ENCODE results near the gene COX6A1. TPM values are rescaled to one million over a fixed set of nuclear protein-coding genes. Genes with fewer than 3 reads are reported as not detected.

The COX6A1 gene
- total and polyA plus RNA-seq, 2 donors (not counting 1 experiment from before 2014, with no cell fraction given) = 137 to 484 TPM

- Histone ChIP-seq H3K27me3 (replicated peaks in 1 of 4; ENCODE audit: control extremely low read depth in 1 of 4, control insufficient read depth in 3 of 4, insufficient read depth in 4 of 4, low read length in 3 of 4) (no peaks in the 10 kb centered on the region), H3K4me1 (ENCODE audit: control insufficient read depth in 2 of 2, insufficient read depth in 2 of 2, low read length in 2 of 2) (no peaks in the 10 kb centered on the region), H3K36me3 (replicated peaks in 1 of 2; ENCODE audit: control extremely low read depth in 1 of 2, control insufficient read depth in 1 of 2, extremely low read depth in 1 of 2, insufficient read depth in 2 of 2, low read length in 1 of 2) (no peaks in the 10 kb centered on the region), H3K9me3 (ENCODE audit: control extremely low read depth in 1 of 3, control insufficient read depth in 2 of 3, insufficient read depth in 1 of 3, low read length in 2 of 3) (no peaks in the 10 kb centered on the region), H3K79me2 (ENCODE audit: control insufficient read depth, insufficient read depth, low read length) (no peaks in the 10 kb centered on the region), H3K4me2 (replicated peaks; ENCODE audit: low read depth, low read length, poor library complexity, severe bottlenecking) (no peak overlapping the region), H2AFZ (ENCODE audit: insufficient read depth, low read depth, low read length, poor library complexity, severe bottlenecking) (no peak overlapping the region), H4K20me1 (ENCODE audit: control insufficient read depth, insufficient read depth, low read length, poor library complexity, severe bottlenecking) (no peaks in the 10 kb centered on the region), H3K4me3 (ENCODE audit: control extremely low read depth in 1 of 5, extremely low read depth in 1 of 5, insufficient read depth in 1 of 5, low read depth in 2 of 5, low read length in 4 of 5) (no peak overlapping the region), H3K27ac (ENCODE audit: low read length in 2 of 2) (no peak overlapping the region), H3K9ac (ENCODE audit: low read length) (no peak overlapping the region)
- H3K9me3 Mint-ChIP-seq (ENCODE audit: insufficient read depth) = no peaks in the 10 kb centered on the region
- peaks cover 3% of the 10 kb centered on the region for H3K4me1 Mint-ChIP-seq
- ATAC-seq (ENCODE audit: low read depth) = no peak
- no peak for TF ChIP-seq EZH2 (IDR thresholded peaks at IDR 0.05; ENCODE audit: borderline replicate concordance, insufficient read depth, low read depth, low read length, poor library complexity, severe bottlenecking)
- TF ChIP-seq CTCF (IDR thresholded peaks at IDR 0.05) = no peak
- WGBS (ENCODE audit: insufficient coverage) = 78% methylated on average over 5 of the region's 5 CpGs
- no peak overlapping the region for H3K4me3 Mint-ChIP-seq
- CTCF ChIA-PET = no interaction called here
- POLR2A ChIA-PET = no interaction called here
- H3K27me3 Mint-ChIP-seq = no peaks in the 10 kb centered on the region
- no peak overlapping the region for H3K27ac Mint-ChIP-seq
- no peak for DNase-seq
- intact Hi-C loops (cut with micrococcal nuclease) = no loop called here
Measured at GRCh38 chr12:120488057-120488640, 50.2 kb downstream of the COX6A1 start.

DNA sequence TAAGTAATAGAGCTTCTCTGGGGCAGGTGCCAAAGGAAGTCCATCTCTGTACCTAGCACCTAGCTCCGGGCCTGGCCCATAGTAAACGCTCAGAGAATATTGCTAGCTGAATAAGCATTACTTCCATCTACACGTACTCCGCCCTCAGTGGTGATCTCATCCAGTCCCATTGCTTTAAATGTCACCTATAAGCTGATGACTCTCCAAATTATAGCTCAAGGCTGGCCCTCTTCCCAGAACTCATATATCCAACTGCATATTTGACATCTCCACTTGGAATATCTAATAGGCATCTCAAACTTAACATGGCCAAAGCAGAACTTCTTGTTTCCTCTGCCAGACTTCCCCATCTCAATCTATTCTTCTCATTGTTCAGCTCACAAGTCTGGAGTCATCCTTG is 51.1 kb downstream of the COX6A1 start:
- Mint-ChIP-seq H3K4me1 (peaks cover 3% of the 10 kb centered on the region), H3K9me3 (ENCODE audit: insufficient read depth) (no peaks in the 10 kb centered on the region), H3K27ac (no peak overlapping the region), H3K4me3 (no peak overlapping the region), H3K27me3 (no peaks in the 10 kb centered on the region)
- Histone ChIP-seq H4K20me1 (ENCODE audit: control insufficient read depth, insufficient read depth, low read length, poor library complexity, severe bottlenecking) (no peaks in the 10 kb centered on the region), H3K27ac (ENCODE audit: low read length in 2 of 2) (no peak overlapping the region), H3K4me2 (replicated peaks; ENCODE audit: low read depth, low read length, poor library complexity, severe bottlenecking) (no peak overlapping the region), H3K9ac (ENCODE audit: low read length) (no peak overlapping the region), H3K79me2 (ENCODE audit: control insufficient read depth, insufficient read depth, low read length) (no peaks in the 10 kb centered on the region), H3K4me1 (ENCODE audit: control insufficient read depth in 2 of 2, insufficient read depth in 2 of 2, low read length in 2 of 2) (no peaks in the 10 kb centered on the region), H3K27me3 (replicated peaks in 1 of 4; ENCODE audit: control extremely low read depth in 1 of 4, control insufficient read depth in 3 of 4, insufficient read depth in 4 of 4, low read length in 3 of 4) (no peaks in the 10 kb centered on the region), H2AFZ (ENCODE audit: insufficient read depth, low read depth, low read length, poor library complexity, severe bottlenecking) (no peak overlapping the region), H3K9me3 (ENCODE audit: control extremely low read depth in 1 of 3, control insufficient read depth in 2 of 3, insufficient read depth in 1 of 3, low read length in 2 of 3) (no peaks in the 10 kb centered on the region), H3K36me3 (replicated peaks in 1 of 2; ENCODE audit: control extremely low read depth in 1 of 2, control insufficient read depth in 1 of 2, extremely low read depth in 1 of 2, insufficient read depth in 2 of 2, low read length in 1 of 2) (no peaks in the 10 kb centered on the region), H3K4me3 (ENCODE audit: control extremely low read depth in 1 of 5, extremely low read depth in 1 of 5, insufficient read depth in 1 of 5, low read depth in 2 of 5, low read length in 4 of 5) (no peak overlapping the region)
- ATAC-seq (ENCODE audit: low read depth) (no peak), DNase-seq (no peak)
- 99% methylated on average over 4 of the region's 4 CpGs for WGBS (ENCODE audit: insufficient coverage)
- no peak for TF ChIP-seq CTCF (IDR thresholded peaks at IDR 0.05)
- TF ChIP-seq EZH2 (IDR thresholded peaks at IDR 0.05; ENCODE audit: borderline replicate concordance, insufficient read depth, low read depth, low read length, poor library complexity, severe bottlenecking) = no peak
- intact Hi-C loops (cut with micrococcal nuclease) = no loop called here
- ChIA-PET CTCF (interaction anchor here (0.6 kb wide), 1 partner anchor 24 kb away, joined by 3 read pairs; no protein-coding TSS in a partner anchor), POLR2A (no interaction called here)

All from B cell (primary cell).